SK-N-SH (cell line): ENCODE measurements around the gene LAMC2. TPM values are rescaled to one million over a fixed set of nuclear protein-coding genes. Genes with fewer than 3 reads are reported as not detected.

ENCODE experiments used
- CTCF ChIA-PET: fragments of 300-600, 350-600 bp; formaldehyde crosslinking; extraction: SDS; loops from one replicate; lab custom pipeline; 2021; lab: Yijun Ruan, JAX
- POLR2A ChIA-PET: fragments of 350-600 bp; sonication (Branson Sonifier 250); formaldehyde crosslinking; extraction: SDS; loops from one replicate; lab custom pipeline; 2020; ENCODE audit warnings: antibody characterized with exemption, inconsistent platforms; lab: Yijun Ruan, JAX
- DNase-seq: peaks from one replicate; pipeline ENCODE4 v3.0.0; 2012
- H2AFZ ChIP-seq: fragments of 200-600 bp; sonication (generic); 2 replicates; pipeline ENCODE4 v1.8.1; 2016; ENCODE audit warnings: antibody characterized with exemption, mild to moderate bottlenecking, low read depth
- H3F3A ChIP-seq: fragments of 200-600 bp; sonication (generic); replicated peaks from 2 replicates; pipeline ENCODE3; 2016; ENCODE audit warnings: antibody characterized with exemption, mild to moderate bottlenecking; ENCODE audit not compliant: insufficient read depth
- H3K27ac ChIP-seq, 2 experiments: fragments of 200-500 bp in 1 of 2; fragments of 200-600 bp in 1 of 2; sonication (Bioruptor generic) in 1 of 2; sonication (generic), shearing (Covaris generic) in 1 of 2; 2 replicates each; pipeline versions ENCODE4 v1.5.1 to v1.6.1; 2014 to 2016; ENCODE audit warnings: low read depth in 2 of 2, inconsistent platforms in 1 of 2, low read length in 1 of 2, mild to moderate bottlenecking in 1 of 2, mixed read lengths in 1 of 2
- H3K27me3 ChIP-seq: fragments of 200-600 bp; sonication (generic), shearing (Covaris generic); 2 replicates; pipeline ENCODE4 v1.6.1; 2016; ENCODE audit warnings: mixed run types; ENCODE audit not compliant: insufficient read depth
- H3K36me3 ChIP-seq, 2 experiments: fragments of 200-500 bp in 1 of 2; fragments of 200-600 bp in 1 of 2; sonication (Bioruptor generic) in 1 of 2; sonication (generic) in 1 of 2; replicated peaks in 1 of 2; 2 replicates each; pipeline versions ENCODE3 to v1.5.1; 2014 to 2016; ENCODE audit warnings: low read length in 1 of 2, mild to moderate bottlenecking in 1 of 2; ENCODE audit not compliant: insufficient read depth in 2 of 2, control insufficient read depth in 1 of 2
- H3K4me1 ChIP-seq, 2 experiments: fragments of 200-500 bp in 1 of 2; fragments of 200-600 bp in 1 of 2; sonication (Bioruptor generic) in 1 of 2; sonication (generic), shearing (Covaris generic) in 1 of 2; 2 replicates each; pipeline versions ENCODE4 v1.5.1 to v1.6.1; 2014 to 2016; ENCODE audit warnings: low read depth in 1 of 2, low read length in 1 of 2, mixed run types in 1 of 2; ENCODE audit not compliant: insufficient read depth in 2 of 2, control insufficient read depth in 1 of 2
- H3K4me2 ChIP-seq: fragments of 200-600 bp; sonication (generic), shearing (Covaris generic); 2 replicates; pipeline ENCODE4 v1.6.1; 2017; ENCODE audit warnings: mixed run types
- H3K4me3 ChIP-seq, 2 experiments: fragments of 200-500 bp in 1 of 2; fragments of 200-600 bp in 1 of 2; sonication (Bioruptor generic) in 1 of 2; sonication (generic), shearing (Covaris generic) in 1 of 2; 2 replicates each; pipeline versions ENCODE4 v1.5.1 to v1.8.1; 2014 to 2016; ENCODE audit warnings: low read depth in 2 of 2, inconsistent platforms in 1 of 2, low read length in 1 of 2, mild to moderate bottlenecking in 1 of 2, mixed read lengths in 1 of 2, moderate library complexity in 1 of 2
- H3K79me2 ChIP-seq: fragments of 200-600 bp; sonication (generic); 2 replicates; pipeline ENCODE4 v1.8.1; 2017; ENCODE audit warnings: mild to moderate bottlenecking; ENCODE audit not compliant: insufficient read depth
- H3K9ac ChIP-seq: fragments of 200-600 bp; sonication (generic); 2 replicates; pipeline ENCODE4 v1.6.1; 2017; ENCODE audit warnings: mixed run types
- H3K9me2 ChIP-seq: fragments of 200-600 bp; sonication (generic); 2 replicates; pipeline ENCODE4 v1.6.1; 2017; ENCODE audit warnings: mixed run types
- H3K9me3 ChIP-seq: fragments of 200-600 bp; sonication (generic); 2 replicates; pipeline ENCODE4 v1.6.1; 2017; ENCODE audit warnings: mixed run types, mild to moderate bottlenecking, moderate library complexity
- H4K20me1 ChIP-seq: fragments of 200-600 bp; sonication (generic); 2 replicates; pipeline ENCODE4 v1.6.1; 2017; ENCODE audit warnings: mild to moderate bottlenecking, mixed run types; ENCODE audit not compliant: insufficient read depth
- EP300 ChIP-seq, 2 experiments: IDR thresholded peaks; 2 replicates each; pipeline versions ENCODE4 v1.4.0 to v1.6.1; 2012; ENCODE audit warnings: borderline replicate concordance in 1 of 2, low read depth in 1 of 2, low read length in 1 of 2
- FOXJ3 ChIP-seq: sonication (generic); formaldehyde crosslinking; IDR thresholded peaks from 2 replicates; pipeline ENCODE4 v1.5.1; 2020; ENCODE audit warnings: mild to moderate bottlenecking, missing genetic modification reagents
- GABPA ChIP-seq: IDR thresholded peaks from 2 replicates; pipeline ENCODE4 v1.4.0; 2012; ENCODE audit warnings: low read depth, mild to moderate bottlenecking
- MEF2A ChIP-seq: IDR thresholded peaks from 2 replicates; pipeline ENCODE4 v1.4.0; 2012; ENCODE audit warnings: low read depth, borderline replicate concordance
- MXI1 ChIP-seq: IDR thresholded peaks from 2 replicates; pipeline ENCODE4 v1.6.1; 2012; ENCODE audit warnings: mild to moderate bottlenecking, low read depth, low read length, improper control_type of control experiment
- POLR2AphosphoS5 ChIP-seq: IDR thresholded peaks from 2 replicates; pipeline ENCODE4 v1.6.1; 2012; ENCODE audit warnings: low read depth, low read length
- RFX5 ChIP-seq: IDR thresholded peaks from 2 replicates; pipeline ENCODE4 v1.6.1; 2012; ENCODE audit warnings: mild to moderate bottlenecking, improper control_type of control experiment, low read length
- TAF1 ChIP-seq: IDR thresholded peaks from 2 replicates; pipeline ENCODE4 v1.6.1; 2012; ENCODE audit warnings: low read depth, mild to moderate bottlenecking, low read length, moderate library complexity, borderline replicate concordance
- TCF12 ChIP-seq: IDR thresholded peaks from 2 replicates; pipeline ENCODE4 v1.4.0; 2012
- TEAD4 ChIP-seq: IDR thresholded peaks from 2 replicates; pipeline ENCODE4 v1.4.0; 2012; ENCODE audit warnings: mild to moderate bottlenecking, borderline replicate concordance; ENCODE audit not compliant: insufficient read depth
- YY1 ChIP-seq: IDR thresholded peaks from 2 replicates; pipeline ENCODE4 v1.4.0; 2012; ENCODE audit warnings: low read depth, mild to moderate bottlenecking
- WGBS: methylation state at CpG from one replicate; pipeline ENCODE4 v1.1.6; 2017; ENCODE audit warnings: low lambda C conversion rate; 5-methylcytosine and 5-hydroxymethylcytosine counted together
- polyA plus RNA-seq, 3 experiments: library from polyadenylated mRNA; depleted of rRNA; stranded (reverse); fragments of >200 nt; gene quantifications; 2 replicates each; pipeline ENCODE4 v1.2.3, GENCODE V29; 2012
- TF ChIP-seq, protein P1 (sequence below): IDR thresholded peaks from 2 replicates; pipeline ENCODE4 v1.4.0; 2012; ENCODE audit warnings: low read depth
- TF ChIP-seq, protein P2 (sequence below): fragments of 200-600 bp; sonication (generic); IDR thresholded peaks from 2 replicates; pipeline ENCODE4 v1.6.1; 2017; ENCODE audit warnings: antibody characterized with exemption, mild to moderate bottlenecking, moderate library complexity
- TF ChIP-seq, protein P3 (sequence below): IDR thresholded peaks from 2 replicates; pipeline ENCODE4 v1.6.1; 2012; ENCODE audit warnings: mild to moderate bottlenecking, low read depth, low read length, moderate library complexity

Gene LAMC2
- polyA plus RNA-seq, 1 of the 3 experiments (the other 2 are of a cell fraction) = 0.15 TPM

DNA sequence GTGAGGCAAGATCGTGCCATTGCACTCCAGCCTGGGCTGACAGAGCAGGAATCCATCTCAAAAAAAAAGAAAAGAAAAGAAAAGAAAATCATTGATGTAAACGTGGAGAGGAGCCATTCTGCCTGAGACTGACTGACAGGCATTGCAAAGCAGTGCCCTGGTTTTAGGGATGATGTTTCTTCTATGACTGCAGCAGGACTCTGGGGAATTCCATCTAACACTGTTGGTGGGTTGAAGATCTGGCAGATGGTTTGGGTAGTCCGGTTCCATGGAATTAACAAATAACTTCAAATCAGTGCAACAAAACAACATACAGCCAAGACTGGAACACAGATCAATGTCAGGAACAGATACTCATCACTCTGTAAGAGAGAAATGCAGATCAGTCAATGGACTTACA lies 17.8 kb upstream of the LAMC2 start:
- Histone ChIP-seq H3K9me3 (no peaks in the 10 kb centered on the region), H3K4me2 (no peak overlapping the region), H3K9me2 (no peaks in the 10 kb centered on the region), H3K79me2 (no peaks in the 10 kb centered on the region), H3K27me3 (no peaks in the 10 kb centered on the region), H3K4me1 (peaks cover 0 to 13% of the 10 kb centered on the region in 2 experiments)
- ChIA-PET CTCF (no interaction called here), POLR2A (no interaction called here)
- no peak for DNase-seq
- TF ChIP-seq EP300 (IDR thresholded peaks at IDR 0.05; ENCODE audit: borderline replicate concordance in 1 of 2, low read depth in 1 of 2, low read length in 1 of 2) = no peak
- no peak for TF ChIP-seq FOXJ3 (CRISPR knock-in tag)
- TF ChIP-seq YY1 = no peak
- TF ChIP-seq MEF2A = no peak
- TF ChIP-seq, protein P1, sequence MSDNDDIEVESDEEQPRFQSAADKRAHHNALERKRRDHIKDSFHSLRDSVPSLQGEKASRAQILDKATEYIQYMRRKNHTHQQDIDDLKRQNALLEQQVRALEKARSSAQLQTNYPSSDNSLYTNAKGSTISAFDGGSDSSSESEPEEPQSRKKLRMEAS = no peak
- TF ChIP-seq TEAD4 = no peak
- TF ChIP-seq TCF12 = no peak
- TF ChIP-seq, protein P2, sequence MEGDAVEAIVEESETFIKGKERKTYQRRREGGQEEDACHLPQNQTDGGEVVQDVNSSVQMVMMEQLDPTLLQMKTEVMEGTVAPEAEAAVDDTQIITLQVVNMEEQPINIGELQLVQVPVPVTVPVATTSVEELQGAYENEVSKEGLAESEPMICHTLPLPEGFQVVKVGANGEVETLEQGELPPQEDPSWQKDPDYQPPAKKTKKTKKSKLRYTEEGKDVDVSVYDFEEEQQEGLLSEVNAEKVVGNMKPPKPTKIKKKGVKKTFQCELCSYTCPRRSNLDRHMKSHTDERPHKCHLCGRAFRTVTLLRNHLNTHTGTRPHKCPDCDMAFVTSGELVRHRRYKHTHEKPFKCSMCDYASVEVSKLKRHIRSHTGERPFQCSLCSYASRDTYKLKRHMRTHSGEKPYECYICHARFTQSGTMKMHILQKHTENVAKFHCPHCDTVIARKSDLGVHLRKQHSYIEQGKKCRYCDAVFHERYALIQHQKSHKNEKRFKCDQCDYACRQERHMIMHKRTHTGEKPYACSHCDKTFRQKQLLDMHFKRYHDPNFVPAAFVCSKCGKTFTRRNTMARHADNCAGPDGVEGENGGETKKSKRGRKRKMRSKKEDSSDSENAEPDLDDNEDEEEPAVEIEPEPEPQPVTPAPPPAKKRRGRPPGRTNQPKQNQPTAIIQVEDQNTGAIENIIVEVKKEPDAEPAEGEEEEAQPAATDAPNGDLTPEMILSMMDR = no peak
- TF ChIP-seq TAF1 = no peak
- no peak for TF ChIP-seq MXI1
- TF ChIP-seq, protein P3, sequence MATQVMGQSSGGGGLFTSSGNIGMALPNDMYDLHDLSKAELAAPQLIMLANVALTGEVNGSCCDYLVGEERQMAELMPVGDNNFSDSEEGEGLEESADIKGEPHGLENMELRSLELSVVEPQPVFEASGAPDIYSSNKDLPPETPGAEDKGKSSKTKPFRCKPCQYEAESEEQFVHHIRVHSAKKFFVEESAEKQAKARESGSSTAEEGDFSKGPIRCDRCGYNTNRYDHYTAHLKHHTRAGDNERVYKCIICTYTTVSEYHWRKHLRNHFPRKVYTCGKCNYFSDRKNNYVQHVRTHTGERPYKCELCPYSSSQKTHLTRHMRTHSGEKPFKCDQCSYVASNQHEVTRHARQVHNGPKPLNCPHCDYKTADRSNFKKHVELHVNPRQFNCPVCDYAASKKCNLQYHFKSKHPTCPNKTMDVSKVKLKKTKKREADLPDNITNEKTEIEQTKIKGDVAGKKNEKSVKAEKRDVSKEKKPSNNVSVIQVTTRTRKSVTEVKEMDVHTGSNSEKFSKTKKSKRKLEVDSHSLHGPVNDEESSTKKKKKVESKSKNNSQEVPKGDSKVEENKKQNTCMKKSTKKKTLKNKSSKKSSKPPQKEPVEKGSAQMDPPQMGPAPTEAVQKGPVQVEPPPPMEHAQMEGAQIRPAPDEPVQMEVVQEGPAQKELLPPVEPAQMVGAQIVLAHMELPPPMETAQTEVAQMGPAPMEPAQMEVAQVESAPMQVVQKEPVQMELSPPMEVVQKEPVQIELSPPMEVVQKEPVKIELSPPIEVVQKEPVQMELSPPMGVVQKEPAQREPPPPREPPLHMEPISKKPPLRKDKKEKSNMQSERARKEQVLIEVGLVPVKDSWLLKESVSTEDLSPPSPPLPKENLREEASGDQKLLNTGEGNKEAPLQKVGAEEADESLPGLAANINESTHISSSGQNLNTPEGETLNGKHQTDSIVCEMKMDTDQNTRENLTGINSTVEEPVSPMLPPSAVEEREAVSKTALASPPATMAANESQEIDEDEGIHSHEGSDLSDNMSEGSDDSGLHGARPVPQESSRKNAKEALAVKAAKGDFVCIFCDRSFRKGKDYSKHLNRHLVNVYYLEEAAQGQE = no peak
- TF ChIP-seq, all 33 proteins: peak for 0
- H3K36me3 ChIP-seq = no peaks in the 10 kb centered on the region
- 86% methylated on average over 3 of the region's 3 CpGs for WGBS
- peaks cover 12% of the 10 kb centered on the region for H3F3A ChIP-seq
- H3K4me3 ChIP-seq = no peak overlapping the region
- no peak overlapping the region for H2AFZ ChIP-seq
- no peaks in the 10 kb centered on the region for H4K20me1 ChIP-seq
- no peak overlapping the region for H3K9ac ChIP-seq
- no peak overlapping the region for H3K27ac ChIP-seq

DNA sequence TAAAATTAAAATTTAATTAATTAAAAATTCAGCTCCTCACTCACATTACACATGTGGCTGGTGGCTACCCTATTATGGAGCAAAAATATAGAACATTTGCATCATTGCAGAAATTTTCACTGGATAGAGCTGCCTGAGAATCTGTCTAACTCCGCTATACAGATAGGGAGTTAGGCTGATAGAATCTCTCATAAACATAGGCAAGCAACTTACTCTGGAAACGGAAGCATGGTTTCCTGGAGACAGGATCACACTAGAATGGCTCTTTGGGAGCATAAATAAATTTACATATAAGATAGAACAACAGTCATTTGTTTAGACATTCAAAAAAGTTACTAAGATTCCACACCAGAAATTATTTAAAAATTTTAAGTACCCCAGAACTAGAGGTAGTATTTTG lies 12.2 kb upstream of the LAMC2 start:
- no peaks in the 10 kb centered on the region for H4K20me1 ChIP-seq
- H2AFZ ChIP-seq = no peak overlapping the region
- H3F3A ChIP-seq = no peaks in the 10 kb centered on the region
- no peaks in the 10 kb centered on the region for H3K4me1 ChIP-seq
- H3K27ac ChIP-seq = no peak overlapping the region
- WGBS = 85% methylated on average over 2 of the region's 2 CpGs
- H3K9me2 ChIP-seq = no peaks in the 10 kb centered on the region
- no peaks in the 10 kb centered on the region for H3K79me2 ChIP-seq
- TF ChIP-seq POLR2AphosphoS5 (no peak), GABPA (no peak), YY1 (no peak), RFX5 (no peak)
- no peak overlapping the region for H3K9ac ChIP-seq
- no peaks in the 10 kb centered on the region for H3K36me3 ChIP-seq
- H3K9me3 ChIP-seq = no peaks in the 10 kb centered on the region
- CTCF ChIA-PET = no interaction called here
- no peaks in the 10 kb centered on the region for H3K27me3 ChIP-seq
- H3K4me2 ChIP-seq = no peak overlapping the region
- DNase-seq = peak; percentile 37
- no peak overlapping the region for H3K4me3 ChIP-seq
- POLR2A ChIA-PET = no interaction called here
